ENCODE data around the gene TNNC2. TPM values are rescaled to one million over a fixed set of nuclear protein-coding genes. Genes with fewer than 3 reads are reported as not detected.

TNNC2 gene
- total and polyA plus RNA-seq, 2 of the 8 experiments (the other 6 are each of a cell fraction or from before 2014, with no cell fraction given) = 5.7 to 7.6 TPM

GRCh38 chr20:45850238-45850637 is 23.1 kb upstream of the TNNC2 start (continued):
- no peak for TF ChIP-seq CHD7 (IDR thresholded peaks at IDR 0.05; ENCODE audit: insufficient replicate concordance, low read length)
- no peak for TF ChIP-seq BACH1 (IDR thresholded peaks at IDR 0.05; ENCODE audit: low read length)
- no peak for TF ChIP-seq RAD21 (IDR thresholded peaks at IDR 0.05 in 1 of 2, conservative IDR thresholded peaks at IDR 0.05 in 1 of 2; ENCODE audit: low read depth in 2 of 2, low read length in 2 of 2)
- TF ChIP-seq CHD2 (IDR thresholded peaks at IDR 0.05; ENCODE audit: low read length) = no peak
- no peak for TF ChIP-seq RNF2 (IDR thresholded peaks at IDR 0.05; ENCODE audit: borderline replicate concordance, low read depth, low read length, missing control alignments, poor library complexity, severe bottlenecking)
- TF ChIP-seq POU5F1 (IDR thresholded peaks at IDR 0.05; ENCODE audit: low read depth, low read length) = no peak
- TF ChIP-seq FOSL1 (IDR thresholded peaks at IDR 0.05; ENCODE audit: insufficient read depth, low read depth, low read length) = no peak
- TF ChIP-seq NANOG (IDR thresholded peaks at IDR 0.05; ENCODE audit: insufficient read depth, low read depth, low read length, poor library complexity, severe bottlenecking) = no peak
- no peak for TF ChIP-seq KDM5A (IDR thresholded peaks at IDR 0.05; ENCODE audit: low read length)
- TF ChIP-seq POLR2AphosphoS5 (IDR thresholded peaks at IDR 0.05; ENCODE audit: low read depth, low read length) = no peak

Measured in H1 (cell line).